ENCODE results near the gene TUBB6.

- TF ChIP-seq CTCF (IDR thresholded peaks at IDR 0.05) (no peak), POLR2AphosphoS5 (IDR thresholded peaks at IDR 0.05) (no peak)
These were observed 31.1 kb upstream of the TUBB6 start for GRCh38 chr18:12276736-12277554.

All from transverse colon (tissue), 4 donors.